Nephron (organoid): ENCODE measurements around the gene MYOF.

Experiments
- H3K27ac Mint-ChIP-seq, 3 experiments: 2 replicates each; pipeline ENCODE4 v1.8.0; 2020; ENCODE audit warnings: mixed read lengths in 3 of 3, mild to moderate bottlenecking in 2 of 3, moderate library complexity in 1 of 3
- H3K27me3 Mint-ChIP-seq: 2 replicates; pipeline ENCODE4 v1.8.0; 2021; ENCODE audit warnings: low read depth, mild to moderate bottlenecking, moderate library complexity, mixed read lengths
- H3K36me3 Mint-ChIP-seq: 2 replicates; pipeline ENCODE4 v1.8.0; 2020; ENCODE audit warnings: low read depth, mixed read lengths
- H3K4me1 Mint-ChIP-seq: 2 replicates; pipeline ENCODE4 v1.8.0; 2020; ENCODE audit warnings: mixed read lengths
- H3K4me3 Mint-ChIP-seq, 3 experiments: 2 replicates each; pipeline ENCODE4 v1.8.0; 2020; ENCODE audit warnings: mild to moderate bottlenecking in 3 of 3, mixed read lengths in 3 of 3, moderate library complexity in 2 of 3
- H3K9me3 Mint-ChIP-seq: 2 replicates; pipeline ENCODE4 v1.8.0; 2020; ENCODE audit warnings: mixed read lengths
- TF ChIP-seq, protein P1 (sequence below), 3 experiments: fragments of 200-600 bp; sonication (generic); IDR thresholded peaks; one replicate each; pipeline ENCODE4 v1.5.0; 2021; ENCODE audit warnings: antibody characterized with exemption in 3 of 3; ENCODE audit not compliant: unreplicated experiment in 3 of 3

MYOF gene

GRCh38 chr10:93415693-93416092 lies 66.4 kb downstream of the MYOF start:
- H3K9me3 Mint-ChIP-seq = no peaks in the 10 kb centered on the region
- peaks cover 12% of the 10 kb centered on the region for H3K36me3 Mint-ChIP-seq
- no peak overlapping the region for H3K27ac Mint-ChIP-seq
- peaks cover 32% of the 10 kb centered on the region for H3K4me1 Mint-ChIP-seq
- TF ChIP-seq, protein P1, sequence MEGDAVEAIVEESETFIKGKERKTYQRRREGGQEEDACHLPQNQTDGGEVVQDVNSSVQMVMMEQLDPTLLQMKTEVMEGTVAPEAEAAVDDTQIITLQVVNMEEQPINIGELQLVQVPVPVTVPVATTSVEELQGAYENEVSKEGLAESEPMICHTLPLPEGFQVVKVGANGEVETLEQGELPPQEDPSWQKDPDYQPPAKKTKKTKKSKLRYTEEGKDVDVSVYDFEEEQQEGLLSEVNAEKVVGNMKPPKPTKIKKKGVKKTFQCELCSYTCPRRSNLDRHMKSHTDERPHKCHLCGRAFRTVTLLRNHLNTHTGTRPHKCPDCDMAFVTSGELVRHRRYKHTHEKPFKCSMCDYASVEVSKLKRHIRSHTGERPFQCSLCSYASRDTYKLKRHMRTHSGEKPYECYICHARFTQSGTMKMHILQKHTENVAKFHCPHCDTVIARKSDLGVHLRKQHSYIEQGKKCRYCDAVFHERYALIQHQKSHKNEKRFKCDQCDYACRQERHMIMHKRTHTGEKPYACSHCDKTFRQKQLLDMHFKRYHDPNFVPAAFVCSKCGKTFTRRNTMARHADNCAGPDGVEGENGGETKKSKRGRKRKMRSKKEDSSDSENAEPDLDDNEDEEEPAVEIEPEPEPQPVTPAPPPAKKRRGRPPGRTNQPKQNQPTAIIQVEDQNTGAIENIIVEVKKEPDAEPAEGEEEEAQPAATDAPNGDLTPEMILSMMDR (IDR thresholded peaks at IDR 0.05; ENCODE audit: unreplicated experiment in 3 of 3) = no peak
- H3K27me3 Mint-ChIP-seq = no peaks in the 10 kb centered on the region
- H3K4me3 Mint-ChIP-seq = no peak overlapping the region

- TF ChIP-seq, protein P1 (IDR thresholded peaks at IDR 0.05; ENCODE audit: unreplicated experiment in 3 of 3) = no peak
- no peak overlapping the region for H3K4me3 Mint-ChIP-seq
- H3K27ac Mint-ChIP-seq = no peak overlapping the region
- H3K36me3 Mint-ChIP-seq = peaks cover 25% of the 10 kb centered on the region
- no peaks in the 10 kb centered on the region for H3K9me3 Mint-ChIP-seq
- H3K4me1 Mint-ChIP-seq = peaks cover 19% of the 10 kb centered on the region
- no peaks in the 10 kb centered on the region for H3K27me3 Mint-ChIP-seq
Observed at GRCh38 chr10:93413252-93413689, 68.9 kb downstream of the MYOF start.

DNA sequence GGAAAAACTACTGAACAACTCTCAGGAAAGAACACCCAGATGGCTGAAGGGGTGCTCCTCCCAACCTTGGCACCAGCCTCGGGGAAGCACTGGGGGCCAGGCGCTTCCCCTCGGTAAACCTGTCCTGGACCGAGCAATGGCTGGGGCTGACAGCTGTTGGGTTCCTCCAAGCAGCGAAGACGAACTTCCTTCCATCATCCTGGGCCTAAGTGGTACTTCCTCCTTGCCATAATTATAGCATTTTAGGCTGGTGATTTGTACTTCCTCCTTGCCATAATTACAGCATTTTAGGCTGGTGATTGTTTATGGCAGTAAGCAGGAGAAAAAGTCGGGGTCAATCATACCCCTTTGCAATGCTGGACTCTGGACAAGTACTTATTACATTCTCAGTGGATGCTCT lies 69.3 kb downstream of the MYOF start:
- H3K36me3 Mint-ChIP-seq = peaks cover 25% of the 10 kb centered on the region
- no peak overlapping the region for H3K27ac Mint-ChIP-seq
- no peaks in the 10 kb centered on the region for H3K27me3 Mint-ChIP-seq
- TF ChIP-seq, protein P1 (IDR thresholded peaks at IDR 0.05; ENCODE audit: unreplicated experiment in 3 of 3) = no peak
- H3K9me3 Mint-ChIP-seq = no peaks in the 10 kb centered on the region
- H3K4me1 Mint-ChIP-seq = peaks cover 16% of the 10 kb centered on the region
- no peak overlapping the region for H3K4me3 Mint-ChIP-seq

GRCh38 chr10:93410697-93411348 lies 71.3 kb downstream of the MYOF start:
- TF ChIP-seq, protein P1 (IDR thresholded peaks at IDR 0.05; ENCODE audit: unreplicated experiment in 3 of 3) = no peak
- peaks cover 12% of the 10 kb centered on the region for H3K4me1 Mint-ChIP-seq
- no peaks in the 10 kb centered on the region for H3K9me3 Mint-ChIP-seq
- H3K36me3 Mint-ChIP-seq = peaks cover 32% of the 10 kb centered on the region
- no peak overlapping the region for H3K27ac Mint-ChIP-seq
- H3K4me3 Mint-ChIP-seq = no peak overlapping the region
- no peaks in the 10 kb centered on the region for H3K27me3 Mint-ChIP-seq

DNA sequence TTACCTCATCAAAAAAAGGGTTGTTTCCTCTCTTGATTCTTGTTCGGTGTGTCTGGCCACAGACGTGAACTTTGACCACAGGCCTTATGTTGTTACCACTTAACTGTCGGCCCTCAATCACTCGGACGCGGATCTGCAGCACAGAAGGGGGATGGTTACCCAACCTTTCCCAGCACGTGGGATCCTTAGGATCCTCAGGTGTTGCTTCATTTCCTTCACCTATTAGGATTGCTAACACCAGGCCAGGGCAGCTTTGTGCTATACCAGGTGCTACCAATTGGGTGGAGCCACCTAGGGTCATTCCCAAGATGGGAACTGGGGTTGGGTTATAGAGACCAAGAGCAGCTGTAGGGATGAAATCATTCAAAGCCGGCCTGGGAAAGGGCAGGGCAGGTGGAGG lies 73.4 kb downstream of the MYOF start:
- no peak overlapping the region for H3K27ac Mint-ChIP-seq
- peaks cover 37% of the 10 kb centered on the region for H3K36me3 Mint-ChIP-seq
- no peaks in the 10 kb centered on the region for H3K27me3 Mint-ChIP-seq
- peaks cover 14% of the 10 kb centered on the region for H3K4me1 Mint-ChIP-seq
- H3K4me3 Mint-ChIP-seq = no peak overlapping the region
- TF ChIP-seq, protein P1 (IDR thresholded peaks at IDR 0.05; ENCODE audit: unreplicated experiment in 3 of 3) = no peak
- H3K9me3 Mint-ChIP-seq = no peaks in the 10 kb centered on the region
